H1 (cell line): ENCODE results near the gene BTBD8. TPM values are rescaled to one million over a fixed set of nuclear protein-coding genes. Genes with fewer than 3 reads are reported as not detected.

Source experiments
- CTCF ChIA-PET: fragments of 300-600 bp; sonication (Branson Sonifier 250); formaldehyde crosslinking; loops from one replicate; lab custom pipeline; 2021; ENCODE audit not compliant: partially characterized antibody; lab: Charles Lee
- POLR2A ChIA-PET: fragments of 300-600 bp; sonication (Branson Sonifier 250); formaldehyde crosslinking; loops from one replicate; lab custom pipeline; 2021; ENCODE audit warnings: inconsistent platforms; ENCODE audit not compliant: partially characterized antibody; lab: Charles Lee
- DNase-seq, 2 experiments: peaks; one replicate each; pipeline versions ENCODE4 v3.0.0 to v3.0.0-alpha.2; 2010 to 2022; ENCODE audit warnings: low spot score in 2 of 2, low read depth in 1 of 2, mixed read lengths in 1 of 2
- FAIRE-seq: peaks from 2 replicates; lab custom pipeline; 2011; peaks lifted over from hg19 to GRCh38; lab: Jason Lieb, UNC
- H2AFZ ChIP-seq: 2 replicates; pipeline ENCODE4 v1.8.1; 2012; ENCODE audit warnings: low read length, inconsistent platforms
- H2AK5ac ChIP-seq: 2 replicates; pipeline ENCODE4 v1.6.1; 2013; ENCODE audit warnings: low read depth, low read length
- H2BK120ac ChIP-seq: replicated peaks from 2 replicates; pipeline ENCODE3; 2013; ENCODE audit warnings: low read depth, low read length, inconsistent platforms
- H2BK12ac ChIP-seq: 2 replicates; pipeline ENCODE4 v1.6.1; 2013; ENCODE audit warnings: low read depth, low read length
- H2BK15ac ChIP-seq: 2 replicates; pipeline ENCODE4 v1.6.1; 2013; ENCODE audit warnings: low read length
- H2BK20ac ChIP-seq: 2 replicates; pipeline ENCODE4 v1.6.1; 2013; ENCODE audit warnings: low read length
- H2BK5ac ChIP-seq: 2 replicates; pipeline ENCODE4 v1.6.1; 2013; ENCODE audit warnings: low read depth, low read length
- H3K14ac ChIP-seq: 2 replicates; pipeline ENCODE4 v1.6.1; 2013; ENCODE audit warnings: inconsistent platforms; ENCODE audit not compliant: insufficient read length
- H3K18ac ChIP-seq: 2 replicates; pipeline ENCODE4 v1.6.1; 2013; ENCODE audit warnings: low read length; ENCODE audit errors: extremely low read depth
- H3K23ac ChIP-seq: 2 replicates; pipeline ENCODE4 v1.6.1; 2013; ENCODE audit warnings: inconsistent platforms; ENCODE audit not compliant: insufficient read length
- H3K23me2 ChIP-seq: 2 replicates; pipeline ENCODE4 v1.6.1; 2013; ENCODE audit warnings: low read depth, low read length
- H3K27ac ChIP-seq: 2 replicates; pipeline ENCODE4 v1.6.1; 2011; ENCODE audit warnings: low read depth, low read length, inconsistent platforms
- H3K27me3 ChIP-seq, 4 experiments: replicated peaks in 1 of 4; 1 replicate in 1 of 4; 2 replicates in 3 of 4; pipeline versions ENCODE4 v1.6.1 to v1.8.1; 2011 to 2013; ENCODE audit warnings: low read length in 3 of 4, mild to moderate bottlenecking in 3 of 4, inconsistent platforms in 2 of 4, mixed read lengths in 2 of 4, moderate library complexity in 1 of 4; ENCODE audit not compliant: control insufficient read depth in 3 of 4, insufficient read depth in 3 of 4; ENCODE audit errors: extremely low read depth in 1 of 4
- H3K36me3 ChIP-seq, 4 experiments: 2 replicates each; pipeline versions ENCODE4 v1.6.1 to v1.8.1; 2011 to 2013; ENCODE audit warnings: mild to moderate bottlenecking in 4 of 4, low read length in 3 of 4, moderate library complexity in 2 of 4, control low read depth in 1 of 4, inconsistent platforms in 1 of 4; ENCODE audit not compliant: insufficient read depth in 4 of 4, control insufficient read depth in 2 of 4
- H3K4ac ChIP-seq: replicated peaks from 2 replicates; pipeline ENCODE3; 2013; ENCODE audit warnings: low read length, low read depth, mixed read lengths, inconsistent platforms; ENCODE audit not compliant: insufficient read length
- H3K4me1 ChIP-seq, 4 experiments: replicated peaks in 1 of 4; 1 replicate in 1 of 4; 2 replicates in 3 of 4; pipeline versions ENCODE4 v1.6.1 to v1.8.1; 2011 to 2013; ENCODE audit warnings: low read length in 3 of 4, inconsistent platforms in 2 of 4, mixed read lengths in 1 of 4; ENCODE audit not compliant: insufficient read depth in 4 of 4, control insufficient read depth in 3 of 4
- H3K4me2 ChIP-seq, 2 experiments: 2 replicates each; pipeline versions ENCODE4 v1.6.1 to v1.8.1; 2011 to 2013; ENCODE audit warnings: low read depth in 2 of 2, low read length in 2 of 2, control low read depth in 1 of 2, inconsistent platforms in 1 of 2, mild to moderate bottlenecking in 1 of 2; ENCODE audit not compliant: insufficient read depth in 1 of 2
- H3K4me3 ChIP-seq, 4 experiments: fragments of 200-600, 300-600 bp in 1 of 4; sonication (generic), shearing (Covaris generic), sonication (Bioruptor Twin) in 1 of 4; 2 replicates each; pipeline versions ENCODE4 v1.5.1 to v1.8.1; 2011 to 2016; ENCODE audit warnings: low read length in 4 of 4, low read depth in 3 of 4, control low read depth in 2 of 4, inconsistent platforms in 2 of 4, mild to moderate bottlenecking in 2 of 4, mixed read lengths in 1 of 4, moderate library complexity in 1 of 4; ENCODE audit not compliant: insufficient read depth in 2 of 4; ENCODE audit errors: extremely low read depth in 1 of 4
- H3K56ac ChIP-seq: replicated peaks from 2 replicates; pipeline ENCODE3; 2013; ENCODE audit warnings: low read depth, mild to moderate bottlenecking, mixed read lengths, low read length, inconsistent platforms; ENCODE audit not compliant: insufficient read length
- H3K79me1 ChIP-seq: 2 replicates; pipeline ENCODE4 v1.6.1; 2013; ENCODE audit warnings: low read depth, low read length, control low read depth
- H3K79me2 ChIP-seq, 2 experiments: 2 replicates each; pipeline versions ENCODE4 v1.6.1 to v1.8.1; 2012 to 2013; ENCODE audit warnings: low read length in 2 of 2, mild to moderate bottlenecking in 2 of 2, inconsistent platforms in 1 of 2; ENCODE audit not compliant: insufficient read depth in 2 of 2, control insufficient read depth in 1 of 2
- H3K9ac ChIP-seq, 4 experiments: replicated peaks in 1 of 4; 1 replicate in 1 of 4; 2 replicates in 3 of 4; pipeline versions ENCODE4 v1.6.1 to v1.8.1; 2011 to 2013; ENCODE audit warnings: low read depth in 3 of 4, low read length in 3 of 4, control low read depth in 2 of 4, mild to moderate bottlenecking in 2 of 4, moderate library complexity in 2 of 4, inconsistent platforms in 1 of 4; ENCODE audit errors: extremely low read depth in 1 of 4
- H3K9me3 ChIP-seq, 2 experiments: 2 replicates each; pipeline versions ENCODE4 v1.6.1 to v1.8.1; 2012 to 2013; ENCODE audit warnings: mild to moderate bottlenecking in 2 of 2, moderate library complexity in 2 of 2, control low read depth in 1 of 2, inconsistent platforms in 1 of 2, low read depth in 1 of 2, low read length in 1 of 2, mixed read lengths in 1 of 2; ENCODE audit not compliant: insufficient read depth in 2 of 2
- H4K20me1 ChIP-seq, 2 experiments: replicated peaks in 1 of 2; 2 replicates each; pipeline versions ENCODE3 to v1.8.1; 2011 to 2013; ENCODE audit warnings: inconsistent platforms in 2 of 2, low read length in 2 of 2, mild to moderate bottlenecking in 1 of 2; ENCODE audit not compliant: insufficient read depth in 2 of 2, control insufficient read depth in 1 of 2
- H4K5ac ChIP-seq: 2 replicates; pipeline ENCODE4 v1.6.1; 2013; ENCODE audit warnings: low read length, low read depth, mixed read lengths, inconsistent platforms; ENCODE audit not compliant: insufficient read length
- H4K8ac ChIP-seq: 2 replicates; pipeline ENCODE4 v1.8.0; 2013; ENCODE audit warnings: mild to moderate bottlenecking, moderate library complexity, low read length, inconsistent platforms; ENCODE audit not compliant: insufficient read depth; ENCODE audit errors: extremely low read depth
- H4K91ac ChIP-seq: replicated peaks from 2 replicates; pipeline ENCODE3; 2013; ENCODE audit warnings: low read length, mixed read lengths, inconsistent platforms; ENCODE audit not compliant: insufficient read length
- ATF2 ChIP-seq: IDR thresholded peaks from 2 replicates; pipeline ENCODE4 v1.6.1; 2012; ENCODE audit warnings: low read length, inconsistent platforms
- CHD2 ChIP-seq: IDR thresholded peaks from 2 replicates; pipeline ENCODE4 v1.6.1; 2012; ENCODE audit warnings: low read length, improper control_type of control experiment
- CTBP2 ChIP-seq: IDR thresholded peaks from 2 replicates; pipeline ENCODE4 v1.7.0; 2011; ENCODE audit warnings: borderline replicate concordance, mild to moderate bottlenecking, moderate library complexity, mixed read lengths, low read length; ENCODE audit not compliant: insufficient read depth, insufficient read length
- EP300 ChIP-seq, 2 experiments: IDR thresholded peaks; 1 replicate in 1 of 2; 2 replicates in 1 of 2; pipeline ENCODE4 v1.6.1; 2011 to 2012; ENCODE audit warnings: low read depth in 2 of 2, low read length in 2 of 2, mild to moderate bottlenecking in 2 of 2, borderline replicate concordance in 1 of 2, inconsistent platforms in 1 of 2, moderate library complexity in 1 of 2
- EZH2 ChIP-seq: fragments of 200-600 bp; sonication (generic); IDR thresholded peaks from 2 replicates; pipeline ENCODE4 v1.7.1; 2012; ENCODE audit warnings: low read depth, mild to moderate bottlenecking, moderate library complexity, low read length, inconsistent platforms; ENCODE audit not compliant: severe bottlenecking
- GTF2F1 ChIP-seq: IDR thresholded peaks from 2 replicates; pipeline ENCODE4 v1.6.1; 2012; ENCODE audit warnings: low read depth, low read length, improper control_type of control experiment, borderline replicate concordance
- MAX ChIP-seq: IDR thresholded peaks from 2 replicates; pipeline ENCODE4 v1.6.1; 2012; ENCODE audit warnings: inconsistent platforms
- PHF8 ChIP-seq: fragments of 200-600 bp; sonication (generic); conservative IDR thresholded peaks from 2 replicates; pipeline ENCODE4 v1.7.1; 2012; ENCODE audit warnings: low read depth, mild to moderate bottlenecking, inconsistent platforms, low read length, moderate library complexity
- POLR2A ChIP-seq, 2 experiments: IDR thresholded peaks; 1 replicate in 1 of 2; 2 replicates in 1 of 2; pipeline ENCODE4 v1.6.1; 2011; ENCODE audit warnings: low read depth in 2 of 2, low read length in 2 of 2, mild to moderate bottlenecking in 2 of 2; ENCODE audit errors: control extremely low read depth in 1 of 2
- POLR2AphosphoS5 ChIP-seq: IDR thresholded peaks from 2 replicates; pipeline ENCODE4 v1.6.1; 2011; ENCODE audit warnings: low read depth, low read length
- RFX5 ChIP-seq: IDR thresholded peaks from 2 replicates; pipeline ENCODE4 v1.6.1; 2011; ENCODE audit warnings: low read depth, low read length, improper control_type of control experiment, borderline replicate concordance
- SRF ChIP-seq: IDR thresholded peaks from 2 replicates; pipeline ENCODE4 v1.6.1; 2011; ENCODE audit warnings: mild to moderate bottlenecking, low read depth, low read length, moderate library complexity
- TEAD4 ChIP-seq: IDR thresholded peaks from 2 replicates; pipeline ENCODE4 v1.6.1; 2012; ENCODE audit warnings: low read depth, low read length, inconsistent platforms, mixed read lengths
- WGBS, 2 experiments: shearing (Covaris generic) in 1 of 2; methylation state at CpG; one replicate each; pipeline versions ENCODE4 v1.1.6 to v1.1.7; 2013 to 2015; ENCODE audit warnings: low lambda C conversion rate in 2 of 2, mixed read lengths in 2 of 2, inconsistent platforms in 1 of 2, low coverage in 1 of 2, missing lambda C conversion rate in 1 of 2; ENCODE audit not compliant: insufficient replicate concordance in 2 of 2, insufficient coverage in 1 of 2, insufficient read length in 1 of 2; ENCODE audit errors: extremely low coverage in 1 of 2, missing lambda C conversion rate in 1 of 2; 5-methylcytosine and 5-hydroxymethylcytosine counted together
- polyA plus RNA-seq, 7 experiments: library from polyadenylated mRNA; depleted of rRNA in 3 of 7; stranded (reverse) in 5 of 7; unstranded in 2 of 7; fragments of >200 nt in 5 of 7; fragments of 200-250 nt in 2 of 7; gene quantifications; 1 replicate in 5 of 7; 2 replicates in 1 of 7; 4 replicates in 1 of 7; pipeline versions ENCODE4 v1.2.1 to v1.2.3, GENCODE V29; 2011 to 2013; ENCODE audit warnings: missing spikeins in 2 of 7, mixed read lengths in 2 of 7
- total RNA-seq: library from RNA; stranded (reverse); fragmentation: NEBNext Ultra II Directional; extraction: Animal tissue kit (Norgen Biotek cat#: 25700); gene quantifications from 2 replicates; pipeline ENCODE4 v1.2.1, GENCODE V29; 2021

The BTBD8 gene
- total and polyA plus RNA-seq, 2 of the 8 experiments (the other 6 are each of a cell fraction or from before 2014, with no cell fraction given) = 0.44 to 2.5 TPM

- no peak for FAIRE-seq
- Histone ChIP-seq H3K9ac (no peak overlapping the region), H3K79me1 (no peaks in the 10 kb centered on the region), H4K5ac (no peak overlapping the region), H3K4me1 (no peaks in the 10 kb centered on the region), H2AK5ac (no peak overlapping the region), H3K36me3 (no peaks in the 10 kb centered on the region), H3K56ac (no peak overlapping the region), H4K20me1 (no peaks in the 10 kb centered on the region), H4K91ac (no peak overlapping the region), H3K4ac (no peak overlapping the region), H2AFZ (no peak overlapping the region), H2BK12ac (no peak overlapping the region), H3K4me2 (no peak overlapping the region), H2BK15ac (no peak overlapping the region), H3K4me3 (no peak overlapping the region), H2BK120ac (no peak overlapping the region), H2BK5ac (no peak overlapping the region), H3K79me2 (no peaks in the 10 kb centered on the region), H3K23me2 (no peaks in the 10 kb centered on the region), H3K23ac (no peak overlapping the region), H4K8ac (no peak overlapping the region), H3K9me3 (no peaks in the 10 kb centered on the region; a peak in 1 of 4 replicates), H3K14ac (no peak overlapping the region), H3K27me3 (no peaks in the 10 kb centered on the region), H2BK20ac (no peak overlapping the region), H3K27ac (no peak overlapping the region), H3K18ac (no peak overlapping the region)
- 91% methylated on average over 2 of the region's 2 CpGs; no CpG with 5 or more reads in 1 of the 2 experiments for WGBS, 2 experiments
- CTCF ChIA-PET = no interaction called here
- no peak for DNase-seq
- POLR2A ChIA-PET = no interaction called here
- no peak for TF ChIP-seq EZH2
- no peak for TF ChIP-seq RFX5
- no peak for TF ChIP-seq SRF
- no peak for TF ChIP-seq POLR2AphosphoS5
- no peak for TF ChIP-seq ATF2
- TF ChIP-seq PHF8 = no peak
- no peak for TF ChIP-seq TEAD4
- no peak for TF ChIP-seq CHD2
- TF ChIP-seq POLR2A (IDR thresholded peaks at IDR 0.05; ENCODE audit: control extremely low read depth in 1 of 2, low read depth in 2 of 2, low read length in 2 of 2) = no peak
- no peak for TF ChIP-seq EP300 (IDR thresholded peaks at IDR 0.05; ENCODE audit: borderline replicate concordance in 1 of 2, low read depth in 2 of 2, low read length in 2 of 2)
- TF ChIP-seq MAX = no peak
- no peak for TF ChIP-seq GTF2F1
- TF ChIP-seq CTBP2 = no peak
Observed at GRCh38 chr1:92154934-92155333, 74.8 kb downstream of the BTBD8 start.
